ELR (cell line): ENCODE data around the gene INSYN1.

Experiments used
- DNase-seq: peaks from one replicate; pipeline ENCODE4 v3.0.0-alpha.2; 2015; ENCODE audit warnings: low read depth

Gene INSYN1

GRCh38 chr15:73773428-73773827 lies 20.3 kb upstream of the INSYN1 start:
- DNase-seq: no peak

- no peak for DNase-seq
Observed at GRCh38 chr15:73771385-73772045, 18.4 kb upstream of the INSYN1 start.

- no peak for DNase-seq
Observed at GRCh38 chr15:73770050-73770449, 16.9 kb upstream of the INSYN1 start.

GRCh38 chr15:73767806-73768501 lies 14.8 kb upstream of the INSYN1 start:
- no peak for DNase-seq

- no peak for DNase-seq
Observed at GRCh38 chr15:73766598-73766997, 13.4 kb upstream of the INSYN1 start.

- DNase-seq: no peak
Observed at GRCh38 chr15:73765778-73766177, 12.6 kb upstream of the INSYN1 start.

- DNase-seq: no peak
Observed at GRCh38 chr15:73763931-73764330, 10.8 kb upstream of the INSYN1 start.

GRCh38 chr15:73760330-73761329 lies 7.5 kb upstream of the INSYN1 start:
- no peak for DNase-seq

- DNase-seq: no peak
Observed at GRCh38 chr15:73758461-73758860, 5.3 kb upstream of the INSYN1 start.

GRCh38 chr15:73757571-73757970 lies 4.4 kb upstream of the INSYN1 start:
- DNase-seq: no peak

- no peak for DNase-seq
Observed at GRCh38 chr15:73756947-73757513, 3.9 kb upstream of the INSYN1 start.

GRCh38 chr15:73756390-73756789 lies 3.2 kb upstream of the INSYN1 start:
- DNase-seq: no peak

GRCh38 chr15:73755946-73756345 lies 2.8 kb upstream of the INSYN1 start:
- no peak for DNase-seq

- no peak for DNase-seq
Observed at GRCh38 chr15:73755481-73755880, 2.3 kb upstream of the INSYN1 start.

- no peak for DNase-seq
Observed at GRCh38 chr15:73754461-73754860, 1.3 kb upstream of the INSYN1 start.

GRCh38 chr15:73752806-73753193 lies 351 bp downstream of the INSYN1 start:
- DNase-seq: no peak

GRCh38 chr15:73751899-73752805 lies 999 bp downstream of the INSYN1 start:
- no peak for DNase-seq

- DNase-seq: no peak
Observed at GRCh38 chr15:73751511-73751898, 1.6 kb downstream of the INSYN1 start.

- DNase-seq: no peak
Observed at GRCh38 chr15:73750951-73751350, 2.2 kb downstream of the INSYN1 start.

GRCh38 chr15:73750438-73750837 lies 2.7 kb downstream of the INSYN1 start:
- no peak for DNase-seq

GRCh38 chr15:73749971-73750370 lies 3.2 kb downstream of the INSYN1 start:
- no peak for DNase-seq
